GM19035 (cell line): ENCODE data around the gene ALG1.
"Not testable (repeated sequence)": the region's sequence is repeated elsewhere in the genome, so short reads cannot be mapped to it uniquely, and the experiment has no call there.

Experiments used
- ATAC-seq: cut with Tn5 transposase; IDR thresholded peaks from one replicate; pipeline ENCODE4 v1.9.1; 2021; ENCODE audit not compliant: unreplicated experiment

Gene ALG1

GRCh38 chr16:5072334-5073278 is 963 bp downstream of the ALG1 start:
- ATAC-seq = no peak

GRCh38 chr16:5073279-5073629 is 1.6 kb downstream of the ALG1 start:
- no peak for ATAC-seq

GRCh38 chr16:5073771-5074170 is 2.1 kb downstream of the ALG1 start:
- not testable (repeated sequence) for ATAC-seq

GRCh38 chr16:5075637-5076036 is 4.0 kb downstream of the ALG1 start:
- no peak for ATAC-seq

GRCh38 chr16:5077304-5077703 is 5.7 kb downstream of the ALG1 start:
- no peak for ATAC-seq

- ATAC-seq = no peak
Observed at GRCh38 chr16:5078626-5079025, 7.0 kb downstream of the ALG1 start.

GRCh38 chr16:5080461-5080860 is 8.8 kb downstream of the ALG1 start:
- not testable (repeated sequence) for ATAC-seq

GRCh38 chr16:5080996-5081395 is 9.4 kb downstream of the ALG1 start:
- not testable (repeated sequence) for ATAC-seq

GRCh38 chr16:5083646-5084045 is 12.0 kb downstream of the ALG1 start:
- ATAC-seq = not testable (repeated sequence)

GRCh38 chr16:5084099-5084731 is 12.6 kb downstream of the ALG1 start:
- not testable (repeated sequence) for ATAC-seq

GRCh38 chr16:5084802-5085201 is 13.2 kb downstream of the ALG1 start:
- ATAC-seq = not testable (repeated sequence)

- not testable (repeated sequence) for ATAC-seq
Observed at GRCh38 chr16:5085716-5086115, 14.1 kb downstream of the ALG1 start.

- ATAC-seq = not testable (repeated sequence)
Observed at GRCh38 chr16:5088086-5088790, 16.6 kb downstream of the ALG1 start.

- ATAC-seq = not testable (repeated sequence)
Observed at GRCh38 chr16:5088936-5089335, 17.3 kb downstream of the ALG1 start.

GRCh38 chr16:5089911-5090555 is 18.4 kb downstream of the ALG1 start:
- not testable (repeated sequence) for ATAC-seq

- not testable (repeated sequence) for ATAC-seq
Observed at GRCh38 chr16:5090592-5090991, 18.9 kb downstream of the ALG1 start.

- not testable (repeated sequence) for ATAC-seq
Observed at GRCh38 chr16:5093081-5093480, 21.4 kb downstream of the ALG1 start.

GRCh38 chr16:5093746-5094145 is 22.1 kb downstream of the ALG1 start:
- ATAC-seq = not testable (repeated sequence)

GRCh38 chr16:5095145-5095830 is 23.6 kb downstream of the ALG1 start:
- not testable (repeated sequence) for ATAC-seq

GRCh38 chr16:5096437-5097060 is 24.9 kb downstream of the ALG1 start:
- ATAC-seq = not testable (repeated sequence)
